HG02852 (cell line): ENCODE measurements around the gene FAM8A1.
"Not testable (repeated sequence)": the region's sequence is repeated elsewhere in the genome, so short reads cannot be mapped to it uniquely, and the experiment has no call there.

ENCODE experiments used
- ATAC-seq: cut with Tn5 transposase; IDR thresholded peaks from one replicate; pipeline ENCODE4 v1.9.1; 2021; ENCODE audit warnings: mild to moderate bottlenecking, moderate library complexity; ENCODE audit not compliant: unreplicated experiment

Gene FAM8A1, protein sequence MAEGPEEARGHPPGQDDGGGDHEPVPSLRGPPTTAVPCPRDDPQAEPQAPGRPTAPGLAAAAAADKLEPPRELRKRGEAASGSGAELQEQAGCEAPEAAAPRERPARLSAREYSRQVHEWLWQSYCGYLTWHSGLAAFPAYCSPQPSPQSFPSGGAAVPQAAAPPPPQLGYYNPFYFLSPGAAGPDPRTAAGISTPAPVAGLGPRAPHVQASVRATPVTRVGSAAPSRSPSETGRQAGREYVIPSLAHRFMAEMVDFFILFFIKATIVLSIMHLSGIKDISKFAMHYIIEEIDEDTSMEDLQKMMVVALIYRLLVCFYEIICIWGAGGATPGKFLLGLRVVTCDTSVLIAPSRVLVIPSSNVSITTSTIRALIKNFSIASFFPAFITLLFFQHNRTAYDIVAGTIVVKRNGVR

DNA sequence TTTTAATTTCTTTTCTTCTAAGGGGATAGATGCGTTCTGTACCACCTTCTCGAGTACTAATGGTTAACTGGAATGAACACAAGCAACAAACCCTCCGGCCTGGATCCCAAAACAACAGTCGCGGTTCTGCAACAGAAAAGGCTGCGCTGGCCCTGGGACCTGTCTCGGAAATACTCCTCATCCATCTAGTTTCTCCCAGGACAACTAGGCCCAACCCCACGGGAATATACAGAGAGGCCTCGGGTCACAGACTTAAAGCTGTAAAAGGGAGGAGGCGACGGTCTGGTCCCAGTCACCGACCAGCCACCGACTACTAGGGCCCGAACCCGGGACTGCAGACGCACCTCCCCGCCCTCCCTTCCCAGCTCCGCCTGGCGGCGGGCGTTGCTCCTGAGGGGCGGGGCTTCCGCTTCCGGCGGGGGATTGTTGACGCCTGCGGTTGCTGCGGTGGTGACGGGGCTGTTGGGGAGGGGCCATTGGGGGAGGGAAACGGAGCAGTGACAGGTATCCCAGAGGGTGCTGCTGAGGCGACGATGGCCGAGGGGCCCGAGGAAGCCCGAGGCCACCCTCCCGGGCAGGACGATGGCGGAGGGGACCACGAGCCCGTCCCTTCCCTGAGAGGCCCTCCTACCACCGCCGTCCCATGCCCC is at the start of gene FAM8A1:
TSS of gene FAM8A1 (plus strand) at position 426 of the 650 bp plus-strand sequence. CDS start at position 534, 108 bp downstream.
- peak; percentile 88 for ATAC-seq

DNA sequence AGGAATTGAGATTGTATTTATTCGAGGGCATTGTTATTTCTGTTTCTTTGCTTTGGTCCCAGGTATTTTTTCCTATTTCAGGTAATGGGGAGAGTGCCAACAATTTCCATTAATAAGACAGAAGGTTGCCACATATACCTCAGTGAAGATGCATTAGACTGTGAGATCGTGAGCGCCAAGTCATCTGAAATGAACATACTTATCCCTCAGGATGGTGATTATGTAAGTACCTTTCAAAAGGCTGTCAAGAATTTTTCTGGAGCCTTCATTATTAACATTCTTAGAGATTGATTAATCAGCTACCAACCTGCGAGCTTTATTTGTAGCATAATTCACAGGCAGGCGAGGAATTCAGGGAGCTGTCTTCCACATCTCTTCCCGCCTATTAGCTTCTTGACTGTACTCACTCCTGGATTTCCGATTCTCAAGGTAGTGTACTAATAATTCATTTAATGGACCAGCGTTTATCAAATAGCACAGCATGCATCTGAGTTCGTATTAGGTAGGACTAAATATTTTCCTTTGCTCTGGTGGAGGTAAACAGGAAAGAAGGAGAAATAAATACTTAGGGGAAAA is 48.6 kb upstream of the FAM8A1 start:
- ATAC-seq, result no peak

DNA sequence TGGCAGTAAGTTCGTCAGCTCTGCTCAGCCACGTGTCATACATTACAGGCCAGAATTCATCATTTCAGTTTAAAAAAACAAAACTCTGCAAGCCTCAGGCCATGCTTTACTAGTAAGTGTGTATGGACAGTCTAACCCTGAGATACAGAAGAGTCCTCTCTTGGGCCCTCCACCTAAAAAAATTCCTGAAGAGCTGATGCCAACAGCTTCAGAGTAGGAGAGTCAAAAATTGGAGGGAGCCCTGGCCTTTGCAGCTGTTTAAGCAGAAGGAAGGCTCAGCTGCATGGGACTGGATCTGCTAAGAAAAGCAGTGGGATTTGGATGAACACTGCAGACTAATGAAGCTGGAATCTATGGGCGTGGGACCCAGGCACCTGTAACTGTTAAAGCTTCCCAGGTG is 47.2 kb upstream of the FAM8A1 start:
- ATAC-seq, result no peak

DNA sequence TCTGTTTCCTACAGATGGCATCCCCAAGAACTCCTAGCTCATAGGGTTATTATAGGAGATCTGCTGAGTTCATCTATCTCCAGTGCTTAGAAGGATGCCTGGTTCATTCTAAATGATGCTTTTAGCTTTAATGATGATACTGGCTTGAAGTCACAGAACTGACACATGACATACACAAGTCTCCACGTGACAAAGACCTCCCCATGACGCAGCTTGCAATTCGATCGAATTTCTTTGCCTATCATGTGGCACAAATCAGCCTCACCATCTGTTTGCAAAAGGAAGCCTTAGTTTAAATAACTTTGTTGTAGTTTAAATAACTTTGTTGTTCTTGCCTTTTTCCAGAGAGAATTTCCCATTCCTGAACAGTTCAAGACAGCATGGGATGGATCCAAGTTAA is 44.1 kb upstream of the FAM8A1 start:
- no peak for ATAC-seq

DNA sequence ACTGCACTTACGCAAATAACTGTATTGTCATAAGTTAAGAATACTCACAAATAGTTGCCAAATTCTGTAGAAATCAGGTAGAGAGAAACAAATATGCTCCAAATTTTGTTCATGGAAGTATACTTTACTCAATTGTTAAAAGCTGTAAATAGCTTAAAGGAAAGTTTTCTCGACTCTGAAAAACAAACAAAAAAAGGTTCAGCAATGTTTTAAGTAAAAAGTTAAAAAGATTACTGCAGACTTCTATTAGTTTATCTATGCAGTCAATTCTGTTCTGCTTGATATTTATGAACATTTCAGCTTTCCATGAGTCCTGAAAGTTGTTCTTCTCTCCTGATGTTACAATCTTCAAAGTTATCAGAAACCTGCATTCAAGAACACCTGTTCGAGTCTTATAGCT is 37.5 kb upstream of the FAM8A1 start:
- ATAC-seq, result no peak

DNA sequence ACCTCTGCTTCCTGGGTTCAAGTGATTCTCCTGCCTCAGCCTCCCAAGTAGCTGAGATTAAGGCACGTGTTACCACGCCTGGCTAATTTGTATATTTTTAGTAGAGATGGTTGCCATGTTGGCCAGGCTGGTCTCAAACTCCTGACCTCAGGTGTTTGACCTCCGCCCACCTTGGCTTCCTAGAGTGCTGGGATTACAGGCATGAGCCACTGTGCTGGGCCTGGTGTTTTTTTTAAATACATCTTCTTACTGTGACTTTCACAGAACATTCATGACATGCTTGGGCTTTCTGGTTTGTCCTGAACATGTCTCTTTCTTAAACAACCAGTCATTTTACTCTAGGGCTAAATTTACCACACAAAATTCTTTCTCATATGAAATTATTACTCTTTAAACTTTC is 34.7 kb upstream of the FAM8A1 start:
- no peak for ATAC-seq

DNA sequence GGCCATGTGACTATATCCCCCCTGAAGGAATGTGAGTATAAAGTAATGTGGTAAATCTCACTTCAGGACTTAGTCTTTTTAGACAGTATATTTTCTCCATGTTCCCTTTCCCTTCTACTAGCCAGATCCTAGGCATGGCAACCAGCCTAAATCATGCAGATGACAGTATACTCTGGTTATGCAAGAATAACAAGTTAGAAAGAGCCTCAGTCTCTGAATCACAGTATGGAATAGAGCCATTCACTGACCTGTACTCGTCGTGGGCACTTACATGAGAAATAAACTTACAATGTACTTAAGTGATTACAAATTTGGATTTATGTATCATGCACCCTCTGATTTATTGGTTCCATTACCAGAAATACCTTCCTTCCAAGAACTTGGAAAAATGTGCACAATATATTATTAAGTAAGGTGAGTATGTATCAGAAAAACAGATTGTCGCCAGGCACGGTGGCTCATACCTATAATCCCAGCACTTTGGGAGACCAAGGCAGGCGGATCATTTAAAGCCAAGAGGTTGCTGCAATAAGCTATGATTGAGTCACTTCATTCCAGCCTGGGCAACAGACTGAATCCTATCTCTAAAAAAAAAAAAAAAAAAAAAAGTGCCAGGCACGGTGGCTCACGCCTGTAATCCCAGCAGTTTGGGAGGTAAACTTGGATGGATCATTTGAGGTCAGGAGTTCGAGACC is 25.1 kb upstream of the FAM8A1 start:
- ATAC-seq, result no peak

DNA sequence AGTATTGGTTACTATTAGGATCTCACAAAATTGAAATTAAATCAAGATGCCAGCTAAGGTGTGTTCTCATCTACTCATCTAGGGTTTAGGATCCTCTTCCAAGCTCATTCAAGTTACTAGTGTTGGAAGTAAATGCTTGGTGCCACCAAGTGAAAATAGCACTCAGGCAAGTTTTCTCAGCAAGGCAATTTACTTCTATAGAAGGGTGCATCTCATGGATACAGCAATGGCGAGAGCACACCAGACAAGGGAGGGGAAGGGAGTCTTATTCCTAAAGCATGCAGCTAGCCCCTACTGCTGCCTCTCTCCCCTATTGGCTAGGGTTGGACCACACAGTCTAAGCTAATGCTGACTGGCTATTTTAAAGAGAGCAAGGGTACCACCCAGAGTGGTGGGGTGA is 23.0 kb upstream of the FAM8A1 start:
- no peak for ATAC-seq

DNA sequence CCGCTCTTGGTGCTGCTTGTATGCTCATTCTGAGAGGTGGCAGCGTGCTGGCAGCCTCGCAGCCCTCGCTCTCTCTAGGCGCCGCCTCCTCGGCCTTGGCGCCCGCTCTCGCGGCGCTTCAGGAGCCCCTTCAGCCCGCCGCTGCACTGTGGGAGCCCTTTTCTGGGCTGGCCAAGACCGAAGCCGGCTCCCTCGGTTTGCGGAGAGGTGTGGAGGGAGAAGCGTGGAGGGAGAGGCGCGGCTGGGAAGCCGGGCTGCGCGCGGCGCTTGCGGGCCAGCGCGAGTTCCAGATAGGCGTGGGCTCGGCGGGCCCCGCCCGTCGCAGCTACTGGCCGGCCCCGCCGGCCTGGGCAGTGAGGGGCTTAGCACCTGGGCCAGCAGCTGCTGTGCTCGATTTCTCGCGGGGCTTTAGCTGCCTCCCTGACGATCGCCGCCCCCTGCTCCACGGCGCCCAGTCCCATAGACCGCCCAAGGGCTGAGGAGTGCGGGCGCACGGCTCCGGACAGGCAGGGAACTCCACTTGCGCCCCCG is 19.5 kb upstream of the FAM8A1 start:
- ATAC-seq, result no peak

DNA sequence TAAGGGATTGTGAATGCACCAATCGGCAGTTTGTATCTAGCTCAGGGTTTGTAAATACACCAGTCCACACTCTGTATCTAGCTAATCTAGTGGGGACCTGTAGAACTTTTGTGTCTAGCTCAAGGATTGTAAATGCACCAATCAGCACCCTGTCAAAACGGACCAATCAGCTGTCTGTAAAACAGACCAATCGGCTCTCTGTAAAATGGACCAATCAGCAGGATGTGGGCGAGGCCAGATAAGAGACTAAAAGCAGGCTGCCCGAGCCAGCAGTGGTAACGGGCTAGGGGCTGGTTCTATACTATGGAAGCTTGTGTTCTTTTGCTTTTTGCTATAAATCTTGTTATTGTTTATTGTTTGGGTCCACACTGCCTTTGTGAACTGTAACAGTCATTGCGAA is 18.8 kb upstream of the FAM8A1 start:
- not testable (repeated sequence) for ATAC-seq

DNA sequence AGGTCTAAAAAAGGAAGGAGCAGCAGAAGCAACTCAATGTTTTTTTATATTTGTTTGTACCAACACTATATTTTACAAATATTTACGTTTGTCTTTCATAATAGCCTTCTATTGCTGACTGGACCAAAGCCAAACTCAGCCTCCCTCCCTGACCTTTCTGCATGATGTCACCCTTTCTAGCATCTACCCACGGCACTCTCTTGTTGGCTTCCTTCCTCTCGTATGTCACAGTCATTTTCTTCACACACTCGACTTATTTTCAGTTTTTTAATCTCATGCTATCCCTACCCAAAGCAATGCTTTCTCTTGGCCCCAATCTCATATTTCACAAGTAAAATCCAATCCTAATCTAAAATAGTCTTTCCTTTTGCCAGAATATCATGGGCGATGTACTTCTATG is 16.3 kb upstream of the FAM8A1 start:
- no peak for ATAC-seq

DNA sequence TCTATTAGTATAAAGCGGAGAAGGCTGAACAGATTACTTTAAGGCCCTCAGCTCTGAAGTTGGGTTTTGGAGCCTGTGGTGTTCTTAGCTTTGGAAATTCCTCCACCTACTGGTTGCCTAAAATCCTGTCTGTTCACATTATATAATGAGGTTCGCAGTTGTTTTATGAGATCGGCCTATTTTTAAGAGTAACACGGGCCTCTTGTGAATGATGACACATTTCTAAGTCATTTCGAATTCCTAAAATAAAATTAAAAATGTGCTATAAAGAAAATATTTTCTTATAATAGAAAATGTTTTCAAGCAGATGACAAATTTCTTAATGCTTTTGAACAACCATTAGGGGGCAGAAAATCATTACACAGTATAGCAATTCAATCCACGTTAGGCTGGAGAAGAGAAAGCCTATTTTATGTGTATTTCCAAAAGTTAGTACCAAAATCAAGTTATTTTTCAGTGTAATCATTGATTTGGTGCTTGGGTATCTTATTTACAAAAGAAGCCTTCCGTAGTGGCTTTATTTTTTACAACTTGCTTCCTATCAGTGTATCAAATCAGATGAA is 15.8 kb upstream of the FAM8A1 start:
- ATAC-seq, result no peak

DNA sequence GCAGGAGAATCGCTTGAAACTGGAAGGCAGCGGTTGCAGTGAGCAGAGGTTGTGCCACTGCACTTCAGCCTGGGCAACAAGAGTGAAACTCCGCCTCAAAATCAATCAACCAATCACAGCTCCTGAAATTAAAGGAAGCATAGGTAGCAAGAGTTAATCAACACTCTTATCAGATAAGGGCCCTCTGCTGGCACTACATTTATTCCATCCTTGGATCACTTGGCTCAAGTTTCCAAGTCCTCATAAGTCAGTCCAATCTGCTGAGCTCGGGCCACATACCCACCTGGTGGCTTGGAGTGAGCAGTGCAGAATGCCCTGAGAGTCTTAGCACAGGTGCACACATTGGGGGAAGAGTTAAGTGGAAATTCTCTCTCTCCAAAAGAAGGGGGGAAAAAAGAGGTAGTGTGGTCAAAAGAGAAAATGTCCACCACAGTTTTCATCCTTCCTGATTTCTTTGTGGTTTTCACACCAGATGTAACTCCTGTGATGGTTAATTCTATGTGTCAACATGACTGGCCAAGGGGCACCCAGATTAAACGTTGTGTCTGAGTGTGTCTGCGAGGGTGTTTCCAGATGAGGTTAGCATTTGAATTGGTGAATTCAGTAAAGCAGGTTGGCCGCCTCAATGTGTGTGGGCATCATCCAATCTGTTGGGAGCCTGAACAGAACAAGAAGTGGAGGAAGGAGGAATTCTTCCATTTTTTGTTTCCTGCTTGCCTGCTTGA is 14.2 kb upstream of the FAM8A1 start:
- no peak for ATAC-seq

DNA sequence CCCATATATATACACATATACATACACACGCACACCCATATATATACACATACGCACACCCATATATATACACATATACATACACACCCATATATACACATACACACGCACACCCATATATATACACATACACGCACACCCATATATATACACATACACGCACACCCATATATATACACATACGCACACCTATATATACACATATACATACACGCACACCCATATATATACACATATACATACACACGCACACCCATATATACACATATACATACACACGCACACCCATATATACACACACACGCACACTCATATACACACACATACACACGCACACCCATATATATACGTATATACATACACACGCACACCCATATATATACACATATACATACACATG is 13.5 kb upstream of the FAM8A1 start:
- not testable (repeated sequence) for ATAC-seq

DNA sequence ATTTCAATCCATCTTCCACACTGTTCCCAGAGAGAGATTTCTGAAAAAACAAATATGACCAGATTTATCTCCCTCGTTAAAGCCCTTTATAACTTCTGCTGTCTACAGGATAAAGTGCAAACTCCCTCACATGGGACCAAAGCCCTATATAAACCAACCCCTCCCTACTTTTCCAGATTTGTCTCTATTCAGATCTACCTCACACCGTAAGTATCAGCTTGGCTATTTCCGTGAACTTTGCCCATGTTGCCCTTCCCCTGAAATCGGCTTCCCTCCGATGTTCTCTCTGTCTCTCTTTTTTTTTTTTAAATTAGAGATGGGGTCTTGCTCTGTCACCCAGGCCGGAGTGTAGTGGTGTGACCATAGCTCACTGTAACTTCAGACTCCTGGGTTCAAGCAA is 12.1 kb upstream of the FAM8A1 start:
- ATAC-seq, result no peak

DNA sequence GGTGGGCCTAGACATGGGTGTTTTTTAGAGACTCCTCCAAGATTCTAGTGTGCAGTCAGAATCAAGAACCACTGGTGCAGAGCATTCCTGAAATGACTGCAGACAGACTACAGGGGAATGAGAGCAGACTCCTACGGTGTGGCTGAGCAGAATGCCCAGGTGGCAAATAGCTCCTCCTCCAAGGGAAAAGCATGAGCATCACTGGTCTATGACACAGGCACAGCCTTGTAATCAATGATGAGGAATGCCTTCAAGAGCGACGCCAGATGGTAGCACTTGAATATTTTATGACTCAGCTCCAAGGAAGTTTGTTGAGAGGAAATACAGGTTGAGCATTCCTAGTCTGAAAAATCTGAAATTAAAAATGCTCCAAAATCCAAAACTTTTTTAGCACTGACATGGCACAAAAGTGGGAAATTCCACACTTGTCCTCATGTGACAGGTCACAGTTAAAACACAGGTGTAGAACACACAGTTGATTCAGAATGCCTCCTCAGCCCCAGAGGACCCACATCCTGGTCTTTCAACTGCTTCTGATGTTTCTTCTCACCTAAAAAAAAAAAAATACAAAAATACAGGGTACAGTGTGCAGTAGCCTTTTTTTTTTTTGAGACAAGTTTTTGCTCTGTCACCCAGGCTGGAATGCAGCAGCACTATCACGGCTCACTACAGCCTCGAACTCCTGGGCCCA is 10.6 kb upstream of the FAM8A1 start:
- peak; percentile 67 for ATAC-seq

DNA sequence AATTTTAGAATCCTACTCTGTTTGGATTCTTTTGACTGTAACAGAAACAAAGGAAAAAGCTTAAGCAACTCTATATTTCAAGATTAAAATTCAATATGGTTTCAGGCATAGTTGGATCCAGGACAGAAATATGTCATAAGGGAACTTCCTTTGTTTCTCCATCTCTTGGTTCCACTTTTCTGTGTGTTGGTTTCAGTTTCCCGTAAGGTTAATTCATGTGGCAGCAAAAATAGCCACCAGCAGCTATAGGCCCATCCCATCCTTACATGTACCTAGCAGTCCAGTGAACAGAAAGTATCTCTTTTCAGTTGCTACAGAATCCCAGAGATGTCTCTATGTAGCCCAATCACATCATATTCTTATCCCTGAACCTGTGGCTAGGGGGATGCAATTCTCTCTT is 8.8 kb upstream of the FAM8A1 start:
- no peak for ATAC-seq

DNA sequence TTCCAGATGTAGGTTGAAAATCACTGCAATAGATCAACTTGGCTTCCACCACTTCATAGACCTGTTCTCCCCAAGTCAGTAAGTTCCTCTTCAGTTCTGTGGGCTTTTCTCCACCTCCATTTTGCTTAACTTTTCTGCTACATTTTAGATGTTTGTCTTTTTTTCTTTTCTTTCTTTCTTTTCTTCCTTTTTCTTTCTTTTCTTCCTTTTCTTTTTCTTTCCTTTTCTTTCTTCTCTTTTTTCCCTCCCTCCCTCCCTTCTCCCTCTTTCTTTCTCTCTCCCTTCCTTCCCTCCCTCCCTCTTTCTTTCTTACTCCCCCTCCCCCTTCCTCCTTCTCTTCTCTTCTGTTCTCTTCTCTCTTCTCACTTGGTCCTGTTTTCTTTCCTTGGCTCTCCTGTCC is 6.9 kb upstream of the FAM8A1 start:
- no peak for ATAC-seq

DNA sequence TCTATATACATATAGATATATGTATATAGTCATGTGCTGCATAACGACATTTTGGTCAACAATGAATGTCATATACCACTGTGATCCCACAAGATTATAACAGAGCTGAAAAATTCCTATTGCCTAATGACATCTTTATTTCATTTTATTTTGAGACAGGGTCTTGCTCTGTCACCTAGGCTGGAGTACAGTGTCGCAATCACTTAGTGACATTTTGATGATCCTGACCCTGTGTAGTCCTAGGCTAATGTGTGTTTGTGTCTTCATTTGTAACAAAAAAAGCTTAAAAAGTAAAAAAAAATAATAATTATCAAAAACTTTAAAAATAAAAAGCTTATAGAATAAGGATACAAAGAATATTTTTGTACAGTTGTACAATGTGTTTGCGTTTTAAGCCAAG is 4.0 kb upstream of the FAM8A1 start:
- ATAC-seq, result no peak
